GM21825 (cell line): Measurements from ENCODE around the gene FBXL7.

Experiments
- ATAC-seq: cut with Tn5 transposase; IDR thresholded peaks from one replicate; pipeline ENCODE4 v1.9.1; 2021; ENCODE audit warnings: mild to moderate bottlenecking, moderate library complexity; ENCODE audit not compliant: unreplicated experiment

The FBXL7 gene

GRCh38 chr5:15647251-15647650, 147.3 kb downstream of the FBXL7 start:
- no peak for ATAC-seq

DNA sequence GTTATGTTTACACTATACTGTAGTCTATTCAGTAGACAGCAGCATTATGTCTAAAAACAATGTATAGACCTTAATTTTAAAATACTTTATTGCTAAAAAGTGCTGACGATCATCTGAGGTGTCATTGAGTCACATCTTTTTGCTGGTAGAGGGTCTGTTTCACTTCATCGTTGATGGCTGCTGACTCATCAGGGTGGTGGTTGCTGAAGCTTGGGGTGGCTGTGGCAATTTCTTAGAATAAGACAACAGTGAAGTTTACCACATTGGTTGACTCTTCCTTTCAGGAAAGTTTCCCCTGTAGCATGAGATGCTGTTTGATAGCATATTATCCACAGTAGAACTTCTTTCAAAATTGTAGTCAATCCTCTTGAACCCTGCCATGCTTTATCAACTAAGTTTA, 150.3 kb downstream of the FBXL7 start:
- ATAC-seq, result no peak

DNA sequence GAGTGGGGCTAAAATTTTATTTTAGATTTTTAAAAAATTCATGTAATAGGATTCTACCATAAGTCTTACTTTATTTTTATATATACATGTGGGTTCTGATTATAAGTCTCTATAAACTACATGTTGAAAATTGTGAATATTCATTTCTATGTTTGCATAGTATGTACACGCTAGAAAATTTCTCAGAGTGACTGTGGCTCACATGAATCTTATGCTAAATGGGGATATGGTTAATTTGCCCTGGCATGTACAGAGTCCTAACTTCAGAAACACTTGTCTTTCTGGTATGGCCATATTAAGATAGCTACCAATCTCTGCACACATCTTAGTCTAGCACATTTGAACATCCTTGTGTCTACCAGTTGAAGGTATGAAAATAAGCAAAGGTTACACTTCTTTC, 154.8 kb downstream of the FBXL7 start:
- no peak for ATAC-seq

DNA sequence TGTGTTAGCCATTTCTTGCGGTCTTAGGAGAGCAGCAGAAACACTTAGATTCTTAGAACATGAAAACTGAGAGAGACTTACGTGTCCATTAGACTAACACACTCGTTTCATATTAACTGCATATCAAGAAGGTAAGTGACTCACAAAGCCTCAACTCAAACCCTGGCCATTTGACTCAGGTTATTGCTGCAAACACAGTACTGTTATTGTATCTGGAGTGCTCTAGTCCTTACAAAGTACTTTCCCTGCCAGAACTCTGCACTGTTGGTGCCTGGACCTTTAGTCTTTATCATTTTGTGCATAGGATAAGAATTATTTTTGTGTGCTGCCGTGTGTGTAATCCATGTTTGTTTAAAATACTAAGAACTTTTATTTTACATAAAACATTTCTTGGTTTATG, 155.7 kb downstream of the FBXL7 start:
- ATAC-seq, result no peak

DNA sequence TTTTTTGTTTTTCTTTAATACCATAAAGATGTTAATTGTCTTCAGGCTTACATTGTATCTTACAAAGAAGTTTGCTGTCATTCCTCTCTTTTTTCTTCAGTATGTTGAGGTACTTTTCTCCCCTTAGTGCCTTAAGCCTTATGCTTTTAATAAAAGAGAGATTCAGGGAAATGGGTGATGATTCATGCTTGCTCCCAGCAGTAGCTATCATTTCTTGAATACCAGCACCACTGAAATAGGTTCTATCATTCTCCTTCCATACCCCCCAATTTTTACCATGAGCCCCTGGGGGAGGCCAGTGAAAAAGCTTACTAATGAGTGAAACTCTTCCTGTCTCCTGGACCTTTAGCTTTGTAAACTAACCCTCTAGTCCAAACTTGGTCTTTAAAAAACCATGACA, 165.0 kb downstream of the FBXL7 start:
- ATAC-seq, result no peak

GRCh38 chr5:15669826-15670225, 169.8 kb downstream of the FBXL7 start:
- no peak for ATAC-seq

- ATAC-seq, result no peak
Measured at GRCh38 chr5:15674716-15675115, 174.7 kb downstream of the FBXL7 start.

DNA sequence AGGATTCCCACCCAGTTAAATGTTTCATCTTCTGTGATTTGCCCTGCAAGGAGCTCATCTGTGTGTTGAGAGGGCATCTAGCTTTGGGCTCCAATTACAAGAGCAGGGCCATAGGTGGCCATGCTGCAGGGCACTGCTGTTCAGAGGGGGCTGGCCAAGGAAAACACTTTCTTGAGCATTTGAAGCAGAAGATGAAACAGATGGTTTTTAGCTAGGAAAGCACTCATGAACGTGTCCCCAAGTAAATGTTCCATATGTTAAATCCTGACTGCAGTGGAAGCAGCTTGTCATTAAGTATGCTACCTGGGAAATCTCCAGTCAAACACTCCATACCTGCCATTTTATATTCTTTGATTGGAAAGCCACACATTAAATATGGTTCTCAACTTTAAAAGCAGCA, 176.6 kb downstream of the FBXL7 start:
- no peak for ATAC-seq

DNA sequence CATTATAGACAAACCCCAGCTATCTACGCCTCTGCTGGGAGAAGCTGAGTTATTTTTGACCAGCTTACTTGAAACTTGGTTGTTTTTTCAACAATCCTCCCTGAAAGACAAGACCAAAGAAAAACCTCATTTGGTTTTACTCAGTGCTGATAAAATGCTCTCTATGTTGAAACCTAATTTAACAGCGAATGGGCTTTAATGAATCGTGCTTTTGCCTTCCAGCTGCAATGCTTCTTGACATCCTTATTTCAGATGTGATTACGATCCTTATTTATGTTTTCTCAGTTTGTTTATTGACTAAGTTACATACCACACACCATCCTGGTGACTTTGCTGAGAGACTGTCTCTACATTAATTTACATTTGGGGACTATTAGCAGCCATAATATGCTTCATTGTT, 179.2 kb downstream of the FBXL7 start:
- ATAC-seq, result no peak

DNA sequence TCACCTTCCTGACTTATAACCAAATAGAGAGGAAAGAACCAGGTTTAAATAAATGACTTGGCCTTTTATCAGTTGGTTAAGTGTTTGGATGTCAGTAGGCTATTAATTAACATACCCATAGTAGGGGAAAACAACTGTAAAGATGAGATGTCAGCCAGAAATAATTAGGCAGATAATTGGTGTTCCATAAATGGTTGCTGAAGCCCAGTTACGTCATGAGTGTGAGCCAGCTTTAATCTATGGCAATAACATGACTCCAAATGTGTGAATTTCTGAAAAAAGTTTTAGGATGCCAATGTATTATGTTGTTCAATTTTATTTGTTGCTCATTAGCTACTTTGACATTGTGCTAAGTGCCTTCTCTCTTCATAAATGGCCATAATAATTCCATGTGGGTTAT, 180.5 kb downstream of the FBXL7 start:
- no peak for ATAC-seq

GRCh38 chr5:15682122-15682521, 182.1 kb downstream of the FBXL7 start:
- no peak for ATAC-seq

GRCh38 chr5:15682566-15682965, 182.6 kb downstream of the FBXL7 start:
- no peak for ATAC-seq

DNA sequence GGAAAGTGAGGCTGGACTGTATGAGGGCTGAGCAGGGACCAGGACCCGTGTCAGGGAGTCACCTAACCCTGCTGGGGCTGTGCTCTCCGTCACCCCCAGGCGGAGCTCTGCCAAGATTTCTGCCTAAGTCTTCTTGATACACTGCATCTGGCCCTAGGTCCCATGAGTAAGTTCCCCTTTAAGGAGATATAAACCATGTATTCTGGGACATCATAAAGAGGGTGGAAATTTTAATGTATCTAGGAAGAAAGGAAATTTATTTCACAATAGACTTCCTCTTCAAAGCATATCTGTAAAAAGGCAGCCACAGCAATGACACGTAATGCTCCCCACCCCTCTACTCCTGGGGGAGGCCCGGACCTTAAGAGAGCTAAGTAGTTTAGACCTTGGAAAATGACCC, 183.4 kb downstream of the FBXL7 start:
- ATAC-seq, result no peak

- ATAC-seq, result no peak
Measured at GRCh38 chr5:15687401-15687800, 187.4 kb downstream of the FBXL7 start.

GRCh38 chr5:15689836-15690235, 189.9 kb downstream of the FBXL7 start:
- ATAC-seq, result no peak

DNA sequence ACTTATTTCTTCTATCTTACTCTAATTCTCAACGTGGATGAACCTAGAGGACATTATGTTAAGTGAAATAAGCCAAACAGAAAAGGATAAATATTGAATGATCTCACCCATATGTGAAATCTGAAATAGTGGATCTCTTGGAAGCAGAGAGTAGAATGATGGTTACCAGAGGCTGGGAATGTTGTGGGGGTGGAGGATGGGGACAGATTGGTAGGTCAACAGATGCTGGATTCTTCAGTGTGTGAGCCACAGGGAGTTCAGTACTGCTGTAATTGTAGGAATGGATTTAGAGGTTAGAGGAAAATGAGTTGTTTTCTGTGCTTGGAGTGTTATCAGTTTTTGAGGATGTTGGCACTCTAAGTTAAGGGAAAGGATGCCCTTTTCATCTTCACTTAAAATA, 190.6 kb downstream of the FBXL7 start:
- no peak for ATAC-seq

- no peak for ATAC-seq
Measured at GRCh38 chr5:15691521-15691920, 191.5 kb downstream of the FBXL7 start.

GRCh38 chr5:15692706-15693381, 192.9 kb downstream of the FBXL7 start:
- no peak for ATAC-seq

- ATAC-seq, result no peak
Measured at GRCh38 chr5:15693382-15693728, 193.4 kb downstream of the FBXL7 start.

DNA sequence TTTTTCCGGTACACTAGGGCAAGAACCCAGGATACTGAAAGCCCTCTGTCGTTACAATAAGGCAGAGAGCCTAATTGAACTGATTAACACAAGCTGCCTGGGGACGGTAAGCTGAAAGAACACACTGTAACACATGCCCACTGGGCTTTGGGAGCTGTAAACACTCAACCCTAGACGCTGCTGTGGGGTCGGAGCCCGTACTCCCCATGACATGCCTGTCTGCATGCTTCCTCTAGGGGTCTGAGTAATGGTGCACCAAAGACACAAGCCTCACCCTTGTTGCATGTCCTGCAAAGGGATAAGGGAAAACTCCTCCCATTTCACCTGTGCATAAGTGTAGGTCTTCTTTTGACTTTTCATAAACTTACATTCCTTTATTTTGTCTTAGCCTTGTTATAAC, 194.0 kb downstream of the FBXL7 start:
- no peak for ATAC-seq

GRCh38 chr5:15694696-15695214, 194.8 kb downstream of the FBXL7 start:
- ATAC-seq, result no peak

DNA sequence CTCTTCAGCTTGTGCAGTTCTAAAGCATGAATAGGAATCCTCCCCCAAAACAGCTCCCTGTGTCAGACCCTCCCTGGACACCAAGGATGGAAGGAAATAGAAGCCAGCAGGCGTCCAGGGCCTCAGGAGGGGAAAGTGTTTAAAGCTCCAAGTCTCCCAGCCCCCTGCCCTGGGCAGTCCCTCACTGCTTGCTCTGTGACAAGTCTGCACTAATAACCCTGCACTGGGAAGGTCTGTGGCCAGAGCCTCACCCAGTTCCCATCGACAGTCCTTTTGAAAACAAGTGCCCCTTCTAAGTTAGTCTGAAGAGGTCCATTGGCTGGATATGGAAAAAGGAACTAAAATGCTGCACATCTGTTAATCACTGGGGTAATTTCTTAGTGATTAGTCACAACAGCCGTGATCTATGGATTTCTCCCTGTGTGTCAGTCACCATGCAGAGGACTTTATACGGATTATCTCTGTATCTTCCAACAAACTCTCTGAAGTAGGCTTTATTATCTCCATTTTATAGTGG, 195.3 kb downstream of the FBXL7 start:
- no peak for ATAC-seq

DNA sequence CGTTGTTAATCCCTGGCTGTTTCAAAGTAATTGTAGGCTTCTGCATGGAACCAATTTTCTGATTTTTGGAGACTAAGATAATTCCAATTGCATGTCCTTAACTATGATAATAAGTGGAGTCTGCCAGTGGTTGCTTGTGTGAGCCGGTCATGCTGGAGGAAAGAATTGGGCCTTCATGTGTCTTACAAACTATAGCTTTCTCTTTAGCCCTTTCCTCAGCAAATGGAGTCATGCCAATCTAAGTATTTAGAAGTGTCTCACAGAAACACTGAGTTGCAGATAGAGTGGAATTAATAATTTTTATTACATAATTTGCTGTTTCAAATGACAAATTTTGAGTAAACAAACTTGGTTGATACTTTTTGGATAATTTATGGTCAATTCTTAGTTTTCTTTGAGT, 200.4 kb downstream of the FBXL7 start:
- ATAC-seq, result no peak
